ENCODE measurements around the gene LRRC2.

DNA sequence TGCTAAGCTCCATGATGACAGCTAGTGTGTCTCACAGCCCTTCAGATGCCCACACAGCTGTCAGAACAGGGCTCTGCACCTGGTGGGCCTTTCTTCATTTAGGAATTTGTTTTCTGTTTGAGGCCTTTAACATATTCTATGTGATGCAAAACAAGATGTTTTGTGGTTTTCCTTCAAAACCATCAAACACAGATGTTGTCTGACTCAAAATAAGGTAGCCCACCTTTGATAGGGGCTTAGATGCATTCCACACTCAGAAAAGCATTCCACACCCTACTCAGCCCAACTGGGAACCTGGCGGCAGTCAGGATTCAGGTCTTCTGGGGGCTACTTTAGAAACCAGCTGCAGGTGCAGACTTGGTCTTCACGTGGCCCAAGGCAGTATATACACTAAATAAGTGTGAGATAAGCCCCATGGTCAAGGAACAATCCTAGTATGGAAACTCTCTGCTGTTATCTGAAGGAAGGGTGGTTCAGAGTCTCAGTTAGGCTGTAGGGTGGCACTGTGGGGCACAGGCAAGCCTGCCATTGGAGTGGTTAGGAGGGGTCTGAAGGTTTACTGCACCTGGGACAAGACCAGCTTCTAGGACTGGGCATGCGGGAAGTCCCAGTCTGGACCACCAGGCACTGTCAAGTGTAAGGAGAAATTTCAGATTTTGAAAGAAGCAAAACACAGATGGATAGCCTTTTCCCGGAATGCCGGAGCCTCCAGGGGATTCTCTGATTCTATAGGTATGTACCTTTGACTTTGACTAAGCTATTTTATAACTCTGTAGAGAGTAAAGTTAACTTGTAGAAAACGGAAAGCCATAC is 20.1 kb downstream of the LRRC2 start:
- TF ChIP-seq, protein P1, sequence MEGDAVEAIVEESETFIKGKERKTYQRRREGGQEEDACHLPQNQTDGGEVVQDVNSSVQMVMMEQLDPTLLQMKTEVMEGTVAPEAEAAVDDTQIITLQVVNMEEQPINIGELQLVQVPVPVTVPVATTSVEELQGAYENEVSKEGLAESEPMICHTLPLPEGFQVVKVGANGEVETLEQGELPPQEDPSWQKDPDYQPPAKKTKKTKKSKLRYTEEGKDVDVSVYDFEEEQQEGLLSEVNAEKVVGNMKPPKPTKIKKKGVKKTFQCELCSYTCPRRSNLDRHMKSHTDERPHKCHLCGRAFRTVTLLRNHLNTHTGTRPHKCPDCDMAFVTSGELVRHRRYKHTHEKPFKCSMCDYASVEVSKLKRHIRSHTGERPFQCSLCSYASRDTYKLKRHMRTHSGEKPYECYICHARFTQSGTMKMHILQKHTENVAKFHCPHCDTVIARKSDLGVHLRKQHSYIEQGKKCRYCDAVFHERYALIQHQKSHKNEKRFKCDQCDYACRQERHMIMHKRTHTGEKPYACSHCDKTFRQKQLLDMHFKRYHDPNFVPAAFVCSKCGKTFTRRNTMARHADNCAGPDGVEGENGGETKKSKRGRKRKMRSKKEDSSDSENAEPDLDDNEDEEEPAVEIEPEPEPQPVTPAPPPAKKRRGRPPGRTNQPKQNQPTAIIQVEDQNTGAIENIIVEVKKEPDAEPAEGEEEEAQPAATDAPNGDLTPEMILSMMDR (IDR thresholded peaks at IDR 0.05), result no peak
- TF ChIP-seq EP300 (IDR thresholded peaks at IDR 0.05) (no peak), POLR2A (IDR thresholded peaks at IDR 0.05; ENCODE audit: low read depth) (no peak), POLR2AphosphoS5 (IDR thresholded peaks at IDR 0.05) (no peak)

Data from esophagus muscularis mucosa (tissue), 4 donors.